H54 (cell line): ENCODE results near the gene SCTR.
A peak's percentile ranks its signal among the peaks of the same experiment; 100 is the strongest.

ENCODE experiments used
- DNase-seq: peaks from one replicate; pipeline ENCODE4 v3.0.0; 2011; ENCODE audit warnings: low spot score, mixed read lengths; ENCODE audit not compliant: insufficient read length
- FAIRE-seq: peaks from 3 replicates; lab custom pipeline; 2011; peaks lifted over from hg19 to GRCh38; lab: Jason Lieb, UNC
- POLR2A ChIP-seq: IDR thresholded peaks from 2 replicates; pipeline ENCODE4 v1.6.1; 2011; ENCODE audit warnings: low read depth, mild to moderate bottlenecking, low read length

The SCTR gene

GRCh38 chr2:119517433-119517832 is 6.8 kb downstream of the SCTR start:
- DNase-seq (peak; percentile 67), FAIRE-seq (no peak)
- no peak for TF ChIP-seq POLR2A

DNA sequence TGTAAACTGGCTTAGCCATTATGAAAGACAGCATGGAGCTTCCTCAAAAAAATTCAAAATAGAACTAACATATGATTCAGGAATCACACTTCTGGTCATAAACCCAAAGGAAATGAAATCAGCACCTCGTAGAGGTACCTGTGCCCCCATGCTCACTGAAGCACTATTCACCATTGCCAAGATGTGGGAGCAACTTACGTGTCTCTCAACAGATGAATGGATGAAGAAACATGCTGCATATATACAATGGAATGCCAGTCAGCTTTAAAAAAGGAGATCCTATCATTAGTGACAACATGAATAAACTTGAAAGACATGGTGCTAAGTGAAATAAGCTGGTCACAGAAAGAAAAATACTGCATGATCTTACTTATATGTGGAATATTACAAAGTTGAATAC is 8.2 kb downstream of the SCTR start:
- DNase-seq (no peak), FAIRE-seq (no peak)
- TF ChIP-seq POLR2A = no peak

DNA sequence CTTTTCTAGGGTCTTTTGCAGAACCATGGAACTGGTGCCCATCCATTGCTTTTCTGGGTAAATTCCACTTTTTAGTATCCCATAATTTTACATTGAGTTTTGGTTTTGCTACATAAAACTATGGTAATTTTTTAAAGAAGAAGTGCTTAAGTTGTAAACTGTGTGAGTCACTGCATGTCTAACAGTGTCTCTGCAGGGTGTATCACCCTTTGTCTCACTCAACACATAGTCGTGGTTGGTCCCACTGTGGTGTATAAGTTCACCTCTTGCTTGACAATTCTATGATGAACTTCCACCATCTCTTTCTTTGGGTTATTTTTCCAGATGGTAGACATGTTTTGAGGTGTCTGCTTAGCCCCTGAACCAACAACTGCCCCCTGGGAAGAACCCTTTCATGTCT is 10.5 kb downstream of the SCTR start:
- no peak for TF ChIP-seq POLR2A
- no peak for DNase-seq
- FAIRE-seq = no peak

DNA sequence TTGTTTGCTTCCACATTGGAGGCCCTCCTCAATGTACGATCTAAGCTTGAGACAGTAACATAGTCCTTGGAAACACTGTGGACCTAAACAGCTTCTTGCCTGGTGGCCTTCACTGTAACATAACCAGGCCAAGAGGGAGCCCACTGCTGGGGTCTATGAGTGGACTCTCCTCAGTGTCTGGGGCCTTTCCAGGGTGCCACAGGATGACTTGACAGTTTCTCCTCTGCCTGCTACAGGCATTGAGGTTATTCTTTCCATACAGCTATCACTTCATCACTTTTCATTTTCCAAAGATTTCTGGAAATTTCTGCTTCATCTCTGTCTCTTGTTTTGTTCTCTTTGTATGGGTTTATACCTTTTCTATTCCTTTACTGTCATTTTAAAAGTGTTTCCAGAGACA is 11.3 kb downstream of the SCTR start:
- DNase-seq (no peak), FAIRE-seq (no peak)
- no peak for TF ChIP-seq POLR2A

DNA sequence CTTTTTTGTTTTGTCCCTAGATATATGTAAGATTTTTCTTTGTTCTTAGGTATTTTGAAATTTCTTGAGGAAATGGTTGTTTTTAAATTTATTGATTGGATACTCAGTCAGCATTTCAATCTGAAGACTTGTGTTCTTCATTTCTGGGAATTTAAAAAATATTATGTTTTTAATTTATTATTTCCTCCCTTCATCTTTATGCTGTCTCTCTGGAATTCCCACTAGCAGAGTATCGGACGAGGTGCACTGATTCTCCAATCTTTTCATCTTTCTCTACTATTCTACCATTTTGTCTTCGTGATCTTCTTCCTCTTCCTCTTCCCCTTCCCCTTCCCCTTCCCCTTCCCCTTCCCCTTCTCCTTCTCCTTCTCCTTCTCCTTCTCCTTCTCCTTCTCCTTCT is 12.3 kb downstream of the SCTR start:
- no peak for DNase-seq
- FAIRE-seq = no peak
- TF ChIP-seq POLR2A = no peak

DNA sequence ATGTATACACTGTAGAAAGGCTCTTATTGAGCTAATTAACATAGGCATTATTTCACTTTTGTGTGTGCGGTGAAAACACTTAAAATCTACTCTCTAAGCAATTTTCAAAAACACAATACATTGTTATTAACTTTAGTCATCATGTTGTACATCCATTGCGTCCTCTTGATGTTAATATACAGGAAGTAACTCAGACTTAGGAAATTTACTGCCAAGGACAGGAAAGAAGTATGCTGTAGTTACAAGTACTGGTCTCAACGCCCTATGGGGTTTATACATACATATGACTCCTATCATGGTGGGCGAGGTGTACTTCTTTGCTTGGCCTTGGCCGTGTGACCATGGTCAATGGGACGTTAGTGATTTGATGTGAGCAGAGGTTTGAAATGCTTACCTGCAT is 15.5 kb downstream of the SCTR start:
- no peak for TF ChIP-seq POLR2A
- DNase-seq (no peak), FAIRE-seq (no peak)

GRCh38 chr2:119496682-119497081 is 27.6 kb downstream of the SCTR start:
- FAIRE-seq (no peak), DNase-seq (no peak)
- TF ChIP-seq POLR2A = no peak

- DNase-seq = no peak
Observed at GRCh38 chr2:119495948-119496347, 28.3 kb downstream of the SCTR start.

DNA sequence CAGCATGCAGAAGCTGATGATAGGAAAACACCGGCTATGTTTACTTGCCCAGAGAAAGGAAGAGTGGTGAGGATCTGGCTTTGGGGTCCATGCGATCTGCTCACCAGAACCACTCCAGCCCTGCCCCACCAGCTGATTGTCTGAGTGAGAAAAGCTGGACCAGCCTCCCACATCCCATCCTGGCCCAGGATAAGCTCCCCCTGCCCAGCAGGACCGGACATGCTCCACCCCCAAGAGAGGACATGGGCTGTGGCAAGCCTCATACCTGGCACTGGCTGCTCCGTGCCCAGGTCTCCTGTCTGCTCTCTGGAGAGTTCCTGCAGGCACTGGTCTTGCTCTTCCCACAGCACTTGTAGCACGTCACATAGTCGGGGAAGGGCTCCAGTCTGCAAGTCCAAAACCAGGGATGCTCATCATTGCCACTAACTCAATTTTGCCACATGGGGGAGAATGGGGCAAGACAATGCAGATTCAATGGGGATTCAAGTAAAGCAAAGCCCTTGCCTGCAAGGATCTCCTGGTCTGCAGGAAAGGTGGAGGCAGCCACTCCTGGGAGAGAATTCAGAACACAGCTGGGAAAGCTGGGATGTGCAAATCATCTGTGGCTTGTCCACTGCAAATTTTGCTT is 30.0 kb downstream of the SCTR start:
- FAIRE-seq (no peak), DNase-seq (no peak)
- no peak for TF ChIP-seq POLR2A

More at GRCh38 chr2:119495948-119496347, 28.3 kb downstream of the SCTR start:
- TF ChIP-seq POLR2A = no peak
- no peak for FAIRE-seq

DNA sequence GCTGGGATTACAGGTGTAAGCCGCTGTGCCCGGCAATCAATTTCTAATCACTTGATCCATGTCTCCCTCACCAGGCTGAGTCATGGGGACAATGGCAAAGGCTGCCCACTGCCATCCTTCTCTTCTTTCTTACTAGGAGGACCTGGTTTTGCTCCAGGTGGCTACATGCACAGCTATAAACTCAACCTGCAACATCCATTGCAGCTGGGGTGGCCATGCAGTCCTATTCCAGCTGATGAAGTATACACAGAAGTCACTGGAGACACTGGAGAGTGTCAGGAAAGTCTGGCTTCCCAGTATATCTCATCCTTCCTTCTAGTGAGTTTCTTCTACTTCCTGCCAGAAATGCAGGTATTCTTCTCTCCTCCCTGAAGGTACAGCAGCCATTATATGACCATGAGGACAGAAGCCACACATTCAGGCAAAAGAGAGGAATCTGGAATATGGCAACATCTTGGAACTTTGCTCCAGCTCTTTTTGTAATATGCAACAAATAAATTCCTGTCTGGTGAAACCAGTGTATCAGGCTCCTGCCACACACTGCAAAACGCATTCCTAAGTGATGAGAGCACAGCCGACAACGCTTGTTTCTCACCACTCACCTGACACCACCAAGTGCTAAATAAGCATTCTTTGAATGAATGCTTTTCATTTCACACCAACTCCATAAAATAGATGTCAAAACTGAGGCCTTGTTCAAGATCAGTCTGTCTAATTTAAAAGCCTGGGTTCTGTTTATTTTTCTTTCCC is 32.3 kb downstream of the SCTR start:
- DNase-seq (peak; percentile 70), FAIRE-seq (peak; percentile 78)
- TF ChIP-seq POLR2A = no peak

DNA sequence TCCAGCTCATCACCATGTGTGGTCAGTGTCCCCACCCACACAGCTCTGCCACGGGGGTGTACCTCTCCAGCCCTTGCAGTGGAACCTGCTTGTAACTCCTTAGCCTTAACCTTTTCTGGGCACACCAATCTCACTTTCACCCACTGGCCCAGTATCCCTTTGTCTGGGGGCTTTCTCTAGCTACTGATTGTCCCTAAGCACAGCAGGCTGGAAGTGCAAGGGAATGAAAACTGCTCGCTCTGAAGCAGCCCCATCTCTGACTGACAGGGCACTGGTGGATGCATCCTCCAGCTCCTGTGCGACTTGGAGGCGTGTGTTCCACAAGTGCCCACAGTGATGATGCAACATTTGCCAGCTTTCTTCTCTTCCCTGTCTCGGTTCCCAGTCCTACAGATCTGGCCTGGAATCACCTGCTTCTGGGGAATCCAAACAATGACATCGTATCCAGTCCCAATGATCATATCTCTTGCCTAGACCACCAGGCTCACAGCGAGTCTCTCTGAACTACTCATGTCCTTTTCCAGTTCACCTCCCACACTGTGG is 33.6 kb downstream of the SCTR start:
- no peak for TF ChIP-seq POLR2A
- DNase-seq = no peak
- FAIRE-seq = no peak

GRCh38 chr2:119490106-119490505 is 34.2 kb downstream of the SCTR start:
- TF ChIP-seq POLR2A = no peak
- FAIRE-seq = no peak
- no peak for DNase-seq

GRCh38 chr2:119489232-119489952 is 34.9 kb downstream of the SCTR start:
- DNase-seq (no peak), FAIRE-seq (no peak)
- no peak for TF ChIP-seq POLR2A
